NB4 (cell line): ENCODE measurements around the gene RTKN.

Source experiments
- MYC ChIP-seq: IDR thresholded peaks from 2 replicates; pipeline ENCODE4 v1.6.1; 2011; ENCODE audit warnings: low read depth, low read length
- POLR2A ChIP-seq: IDR thresholded peaks from 2 replicates; pipeline ENCODE4 v1.6.1; 2011; ENCODE audit warnings: mild to moderate bottlenecking; ENCODE audit not compliant: insufficient read length; ENCODE audit errors: extremely low read depth
- TF ChIP-seq, protein P1 (sequence below): IDR thresholded peaks from one replicate; pipeline ENCODE4 v1.5.1; 2012; ENCODE audit warnings: low read depth, low read length
- TF ChIP-seq, protein P2 (sequence below): IDR thresholded peaks from 2 replicates; pipeline ENCODE4 v1.6.1; 2011; ENCODE audit warnings: low read depth, low read length

DNA sequence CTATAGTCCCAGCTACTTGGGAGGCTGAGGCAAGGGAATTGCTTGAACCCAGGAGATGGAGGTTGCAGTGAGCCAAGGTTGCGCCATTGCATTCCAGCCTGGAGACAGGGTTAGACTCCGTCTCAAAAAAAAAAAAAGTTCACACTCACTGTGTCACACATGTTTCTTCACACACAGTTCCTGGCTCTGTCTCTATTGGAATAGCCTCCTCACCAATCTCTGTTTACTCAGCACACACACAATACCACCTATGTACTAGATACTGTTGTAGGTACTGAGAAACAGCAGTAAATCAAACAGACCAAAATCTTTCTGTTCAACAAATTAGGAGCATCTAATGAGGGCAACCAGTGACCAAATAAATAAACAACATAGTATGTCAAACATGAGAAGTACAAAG, 44.4 kb upstream of the RTKN start:
- TF ChIP-seq, protein P1, sequence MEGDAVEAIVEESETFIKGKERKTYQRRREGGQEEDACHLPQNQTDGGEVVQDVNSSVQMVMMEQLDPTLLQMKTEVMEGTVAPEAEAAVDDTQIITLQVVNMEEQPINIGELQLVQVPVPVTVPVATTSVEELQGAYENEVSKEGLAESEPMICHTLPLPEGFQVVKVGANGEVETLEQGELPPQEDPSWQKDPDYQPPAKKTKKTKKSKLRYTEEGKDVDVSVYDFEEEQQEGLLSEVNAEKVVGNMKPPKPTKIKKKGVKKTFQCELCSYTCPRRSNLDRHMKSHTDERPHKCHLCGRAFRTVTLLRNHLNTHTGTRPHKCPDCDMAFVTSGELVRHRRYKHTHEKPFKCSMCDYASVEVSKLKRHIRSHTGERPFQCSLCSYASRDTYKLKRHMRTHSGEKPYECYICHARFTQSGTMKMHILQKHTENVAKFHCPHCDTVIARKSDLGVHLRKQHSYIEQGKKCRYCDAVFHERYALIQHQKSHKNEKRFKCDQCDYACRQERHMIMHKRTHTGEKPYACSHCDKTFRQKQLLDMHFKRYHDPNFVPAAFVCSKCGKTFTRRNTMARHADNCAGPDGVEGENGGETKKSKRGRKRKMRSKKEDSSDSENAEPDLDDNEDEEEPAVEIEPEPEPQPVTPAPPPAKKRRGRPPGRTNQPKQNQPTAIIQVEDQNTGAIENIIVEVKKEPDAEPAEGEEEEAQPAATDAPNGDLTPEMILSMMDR: no peak
- no peak for TF ChIP-seq MYC
- TF ChIP-seq POLR2A: no peak
- TF ChIP-seq, protein P2, sequence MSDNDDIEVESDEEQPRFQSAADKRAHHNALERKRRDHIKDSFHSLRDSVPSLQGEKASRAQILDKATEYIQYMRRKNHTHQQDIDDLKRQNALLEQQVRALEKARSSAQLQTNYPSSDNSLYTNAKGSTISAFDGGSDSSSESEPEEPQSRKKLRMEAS: no peak
